Measurements from ENCODE around the gene SAP30L.

Gene SAP30L

GRCh38 chr5:154456540-154456939 is 10.7 kb downstream of the SAP30L start:
- Histone ChIP-seq H4K20me1 (peaks cover 36% of the 10 kb centered on the region; the same call in 1 of the 2 replicates), H3K27me3 (no peaks in the 10 kb centered on the region), H3K4me1 (no peaks in the 10 kb centered on the region), H3K27ac (no peak overlapping the region), H3K36me3 (peaks cover 81% of the 10 kb centered on the region), H3K9ac (no peak overlapping the region), H3K4me3 (no peak overlapping the region), H3K9me3 (no peaks in the 10 kb centered on the region), H3K4me2 (no peak overlapping the region)
- TF ChIP-seq Cebpa-rat (IDR thresholded peaks at IDR 0.05): no peak

DNA sequence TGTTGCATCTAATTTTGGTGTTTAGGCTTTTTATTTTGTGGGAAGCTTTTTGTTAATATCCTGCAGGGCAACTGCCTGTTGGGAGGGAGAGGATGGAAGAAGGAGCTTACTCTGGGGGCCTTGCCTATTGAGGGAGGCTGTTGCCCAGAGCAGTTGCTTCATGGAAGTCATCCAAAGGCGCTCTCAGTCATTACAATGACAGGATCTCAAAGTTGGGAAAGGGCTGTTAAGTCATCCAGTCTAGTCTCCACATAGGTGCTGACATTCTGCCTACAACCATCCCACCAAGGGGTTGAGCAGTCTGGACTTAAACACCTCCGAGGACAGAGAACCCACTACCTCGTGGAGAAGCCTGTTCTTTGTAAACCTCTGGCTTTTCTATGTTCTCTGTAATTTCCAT is 13.2 kb downstream of the SAP30L start:
- no peaks in the 10 kb centered on the region for H3K9me3 ChIP-seq
- no peaks in the 10 kb centered on the region for H3K4me1 ChIP-seq
- no peak overlapping the region for H3K4me3 ChIP-seq
- peaks cover 24% of the 10 kb centered on the region; the same call in 1 of the 2 replicates for H4K20me1 ChIP-seq
- H3K27ac ChIP-seq: no peak overlapping the region
- H3K27me3 ChIP-seq: no peaks in the 10 kb centered on the region
- H3K4me2 ChIP-seq: no peak overlapping the region
- H3K9ac ChIP-seq: no peak overlapping the region
- no peak for TF ChIP-seq Cebpa-rat (IDR thresholded peaks at IDR 0.05)
- H3K36me3 ChIP-seq: peaks cover 56% of the 10 kb centered on the region

DNA sequence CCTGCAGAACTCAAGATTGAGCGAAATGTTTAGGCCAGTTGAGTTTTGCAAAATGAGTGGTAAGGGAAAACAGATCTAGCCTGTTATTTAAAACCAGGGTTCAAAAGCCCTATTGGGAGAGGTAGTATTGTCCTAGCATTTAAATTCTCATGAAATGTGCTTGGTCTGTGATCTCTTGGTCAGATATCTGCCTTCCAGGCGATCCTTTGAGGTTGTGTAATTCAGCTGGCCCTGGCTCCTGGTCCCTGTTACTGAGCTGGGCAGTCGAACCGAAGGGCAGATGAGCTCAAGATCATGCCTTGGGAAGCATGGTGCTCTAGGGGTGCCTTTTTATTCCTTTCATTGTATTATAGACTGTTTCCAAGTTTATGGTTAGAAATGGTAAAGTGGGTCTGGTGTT is 14.4 kb downstream of the SAP30L start:
- peaks cover 24% of the 10 kb centered on the region; the same call in 1 of the 2 replicates for H4K20me1 ChIP-seq
- TF ChIP-seq Cebpa-rat (IDR thresholded peaks at IDR 0.05): no peak
- peaks cover 44% of the 10 kb centered on the region for H3K36me3 ChIP-seq
- H3K9ac ChIP-seq: no peak overlapping the region
- H3K27ac ChIP-seq: no peak overlapping the region
- H3K4me3 ChIP-seq: no peak overlapping the region
- H3K27me3 ChIP-seq: no peaks in the 10 kb centered on the region
- H3K4me1 ChIP-seq: no peaks in the 10 kb centered on the region
- no peak overlapping the region for H3K4me2 ChIP-seq
- no peaks in the 10 kb centered on the region for H3K9me3 ChIP-seq

DNA sequence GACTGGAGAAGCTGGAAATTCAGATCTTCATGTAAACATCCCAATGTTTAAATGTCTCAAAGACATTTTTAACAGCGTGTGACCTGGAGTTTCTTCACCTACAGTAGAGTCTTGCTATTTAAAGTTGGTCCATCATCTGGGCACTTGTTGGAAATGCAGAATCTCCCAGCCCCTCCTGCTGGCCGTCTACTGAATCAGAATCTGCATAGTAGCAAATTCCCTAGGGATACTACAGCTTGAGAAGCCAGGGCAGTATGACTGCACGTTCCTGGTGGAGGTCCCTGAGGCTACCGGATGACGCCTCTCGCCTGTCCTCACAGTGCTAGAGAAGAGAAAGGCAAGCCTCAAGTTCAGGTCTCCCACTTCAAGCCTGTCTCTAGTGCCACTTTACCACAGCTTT is 15.7 kb downstream of the SAP30L start:
- H3K27ac ChIP-seq: no peak overlapping the region
- no peak overlapping the region for H3K4me2 ChIP-seq
- peaks cover 31% of the 10 kb centered on the region for H3K36me3 ChIP-seq
- no peaks in the 10 kb centered on the region for H3K4me1 ChIP-seq
- H4K20me1 ChIP-seq: peaks cover 28% of the 10 kb centered on the region
- no peaks in the 10 kb centered on the region for H3K9me3 ChIP-seq
- no peak overlapping the region for H3K9ac ChIP-seq
- TF ChIP-seq Cebpa-rat (IDR thresholded peaks at IDR 0.05): no peak
- no peaks in the 10 kb centered on the region for H3K27me3 ChIP-seq
- no peak overlapping the region for H3K4me3 ChIP-seq

GRCh38 chr5:154464438-154464837 is 18.6 kb downstream of the SAP30L start:
- Histone ChIP-seq H3K27ac (no peak overlapping the region), H3K36me3 (0 out of 2 replicates have a peak, but pooled peaks cover 2% of the 10 kb centered on the region), H3K4me3 (no peak overlapping the region), H3K9me3 (no peaks in the 10 kb centered on the region), H4K20me1 (peaks cover 21% of the 10 kb centered on the region), H3K4me1 (peaks cover 4% of the 10 kb centered on the region; the same call in 1 of the 2 replicates), H3K27me3 (no peaks in the 10 kb centered on the region), H3K9ac (no peak overlapping the region), H3K4me2 (no peak overlapping the region)
- TF ChIP-seq Cebpa-rat (IDR thresholded peaks at IDR 0.05): no peak

DNA sequence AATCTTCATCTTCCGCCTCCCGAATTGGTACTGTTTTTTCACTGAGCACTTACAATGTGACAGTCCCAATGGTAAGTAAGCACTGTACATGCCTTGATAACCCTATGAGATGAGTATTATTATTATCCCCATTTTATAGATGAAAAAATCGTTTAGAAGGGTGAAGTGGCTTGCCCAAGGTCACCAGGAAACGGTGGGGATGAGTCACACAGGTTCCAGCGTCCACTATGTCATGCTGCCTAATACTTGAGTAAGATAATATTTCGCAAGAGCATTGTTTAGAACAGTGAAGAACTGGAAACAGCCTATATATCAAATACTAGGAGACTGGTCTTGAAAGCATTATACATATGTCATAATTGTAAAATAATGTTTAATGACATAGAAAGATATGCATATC is 19.4 kb downstream of the SAP30L start:
- Histone ChIP-seq H3K36me3 (no peaks in the 10 kb centered on the region), H3K27me3 (peaks cover 4% of the 10 kb centered on the region), H3K4me2 (no peak overlapping the region), H3K27ac (no peak overlapping the region), H3K4me1 (peaks cover 4% of the 10 kb centered on the region; the same call in 1 of the 2 replicates), H3K9me3 (no peaks in the 10 kb centered on the region), H3K4me3 (no peak overlapping the region), H4K20me1 (peaks cover 19% of the 10 kb centered on the region), H3K9ac (no peak overlapping the region)
- no peak for TF ChIP-seq Cebpa-rat (IDR thresholded peaks at IDR 0.05)

DNA sequence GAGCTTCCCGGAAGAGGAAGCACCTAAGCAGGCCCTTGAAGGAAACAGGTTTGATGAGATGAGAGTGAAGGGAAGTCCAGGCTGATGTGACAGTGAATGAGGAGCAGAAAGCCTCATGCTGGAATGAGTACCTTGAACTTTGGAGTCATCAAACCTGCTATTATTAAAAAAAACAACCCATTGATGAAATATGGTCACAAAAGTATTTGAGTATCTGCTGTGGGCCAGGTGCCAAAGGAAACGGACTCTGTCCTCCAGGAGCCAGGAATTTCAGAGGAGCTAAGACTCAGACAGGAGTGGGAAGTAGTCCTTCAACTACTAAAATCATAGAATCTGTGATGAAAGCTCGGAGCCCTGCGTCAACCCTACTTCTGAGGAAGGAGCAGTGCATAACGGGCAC is 20.4 kb downstream of the SAP30L start:
- H3K4me2 ChIP-seq: no peak overlapping the region

GRCh38 chr5:154466671-154467070 is 20.9 kb downstream of the SAP30L start:
- no peak for TF ChIP-seq Cebpa-rat (IDR thresholded peaks at IDR 0.05)
- Histone ChIP-seq H3K36me3 (no peaks in the 10 kb centered on the region), H3K27me3 (peaks cover 19% of the 10 kb centered on the region), H4K20me1 (peaks cover 5% of the 10 kb centered on the region), H3K9me3 (no peaks in the 10 kb centered on the region), H3K4me3 (no peak overlapping the region), H3K4me1 (peaks cover 4% of the 10 kb centered on the region; the same call in 1 of the 2 replicates), H3K4me2 (no peak overlapping the region), H3K9ac (no peak overlapping the region), H3K27ac (no peak overlapping the region)

More for the DNA sequence above, 20.4 kb downstream of the SAP30L start:
- Histone ChIP-seq H3K9ac (no peak overlapping the region), H3K27ac (no peak overlapping the region), H4K20me1 (peaks cover 10% of the 10 kb centered on the region), H3K9me3 (no peaks in the 10 kb centered on the region), H3K4me3 (no peak overlapping the region), H3K36me3 (no peaks in the 10 kb centered on the region), H3K27me3 (peaks cover 14% of the 10 kb centered on the region), H3K4me1 (peaks cover 4% of the 10 kb centered on the region; the same call in 1 of the 2 replicates)
- no peak for TF ChIP-seq Cebpa-rat (IDR thresholded peaks at IDR 0.05)

DNA sequence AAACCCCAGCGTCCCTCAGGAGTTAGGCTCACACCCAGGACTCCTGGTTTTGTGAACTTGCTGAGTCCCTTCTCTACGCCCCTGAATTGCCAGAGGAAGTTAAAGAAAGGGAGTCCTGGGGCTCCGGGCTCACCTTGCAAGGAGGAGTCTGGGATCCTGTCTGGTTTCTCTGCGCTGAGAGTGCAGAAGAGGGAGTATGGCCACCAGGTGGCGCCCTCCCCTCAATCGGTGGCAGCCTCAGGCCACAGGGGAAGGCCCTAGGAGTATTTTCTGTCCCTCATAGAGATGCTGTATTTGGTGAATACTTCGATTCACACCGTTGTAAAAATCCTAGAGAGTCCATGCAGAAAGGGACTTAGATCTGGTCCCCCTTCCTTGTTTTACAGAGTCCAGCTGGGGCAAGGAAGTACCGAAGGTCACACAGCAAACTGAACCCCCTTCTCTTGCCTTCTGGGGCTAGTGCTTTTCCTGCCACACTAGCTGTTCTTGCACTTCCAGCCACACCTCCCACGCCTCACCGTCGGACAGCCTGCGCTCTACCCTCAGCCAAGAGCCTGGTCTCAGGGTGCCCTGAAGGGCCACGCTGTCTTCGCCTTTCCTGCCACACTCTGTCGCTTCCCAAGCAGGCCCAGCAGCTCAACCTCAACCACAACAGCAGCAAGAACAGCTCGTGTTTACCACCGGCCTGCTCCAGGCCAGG is 22.0 kb downstream of the SAP30L start:
- Histone ChIP-seq H3K4me1 (peaks cover 4% of the 10 kb centered on the region; the same call in 1 of the 2 replicates), H3K9me3 (no peaks in the 10 kb centered on the region), H3K27me3 (peaks cover 30% of the 10 kb centered on the region), H3K27ac (no peak overlapping the region), H3K4me3 (no peak overlapping the region), H3K9ac (no peak overlapping the region), H4K20me1 (peaks cover 11% of the 10 kb centered on the region), H3K36me3 (no peaks in the 10 kb centered on the region), H3K4me2 (no peak overlapping the region)
- TF ChIP-seq Cebpa-rat (IDR thresholded peaks at IDR 0.05): no peak

DNA sequence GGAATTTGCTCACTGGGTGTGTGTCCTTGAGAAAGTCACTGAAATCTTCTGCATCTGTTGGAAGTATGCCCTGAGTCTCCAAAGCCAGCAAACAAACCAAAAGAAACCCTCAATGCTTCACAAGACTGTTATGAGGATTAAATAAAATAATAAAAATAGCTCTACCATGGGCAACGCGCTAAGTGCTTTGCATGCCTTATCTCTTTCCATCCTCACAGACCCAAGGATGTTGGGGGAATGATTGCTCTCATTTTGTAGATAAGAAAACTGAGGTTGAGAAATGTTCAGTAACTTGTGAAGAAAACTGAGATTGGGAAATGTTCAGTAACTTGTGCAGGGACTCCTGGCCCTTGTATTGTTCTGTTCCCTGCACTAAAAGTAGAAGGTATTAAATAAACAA is 24.3 kb downstream of the SAP30L start:
- Histone ChIP-seq H3K27ac (no peak overlapping the region), H3K9me3 (peaks cover 8% of the 10 kb centered on the region; the same call in 1 of the 2 replicates), H3K27me3 (peaks cover 54% of the 10 kb centered on the region), H3K4me3 (no peak overlapping the region), H3K4me2 (no peak overlapping the region), H3K36me3 (no peaks in the 10 kb centered on the region), H3K4me1 (peaks cover 4% of the 10 kb centered on the region; the same call in 1 of the 2 replicates), H3K9ac (no peak overlapping the region), H4K20me1 (peaks cover 35% of the 10 kb centered on the region)
- TF ChIP-seq Cebpa-rat (IDR thresholded peaks at IDR 0.05): no peak
